K562 (cell line): ENCODE measurements around the gene CAB39. TPM values are rescaled to one million over a fixed set of nuclear protein-coding genes. Genes with fewer than 3 reads are reported as not detected.

Experiments
- ATAC-seq: fragments of 200-7000 bp; cut with Tn5 transposase; 3 replicates; pipeline ENCODE4 v1.9.1; 2020; ENCODE audit warnings: moderate library complexity
- BruUV-seq: library from RNA; stranded (reverse); fragments of 400-500 nt; replicated peaks from 2 replicates; lab custom pipeline; 2021; lab: Mats Ljungman, UMichigan
- CTCF ChIA-PET: fragments of 300-600 bp; formaldehyde crosslinking; extraction: SDS; loops from one replicate; lab custom pipeline; 2021; ENCODE audit warnings: low intra/inter-chr PET ratio; lab: Yijun Ruan, JAX
- POLR2A ChIA-PET: fragments of 300-600, 350-650 bp; sonication (Branson Sonifier 250); formaldehyde crosslinking; extraction: SDS; loops from one replicate; lab custom pipeline; 2021; ENCODE audit warnings: antibody characterized with exemption, inconsistent platforms; lab: Yijun Ruan, JAX
- DNase-seq, 4 experiments: peaks; one replicate each; pipeline versions ENCODE4 v3.0.0 to v3.0.0-alpha.2; 2011 to 2018; ENCODE audit warnings: low spot score in 3 of 4, mixed read lengths in 3 of 4; ENCODE audit errors: extremely low read depth in 1 of 4
- FAIRE-seq: peaks from 2 replicates; lab custom pipeline; 2011; peaks lifted over from hg19 to GRCh38; lab: Jason Lieb, UNC
- H2AFZ ChIP-seq: 2 replicates; pipeline ENCODE4 v1.6.0; 2011; ENCODE audit warnings: low read depth, low read length, control low read depth, inconsistent platforms
- H3K27ac ChIP-seq: fragments of 200-600 bp; 3 replicates; pipeline ENCODE4 v1.8.0; 2011; ENCODE audit warnings: low read depth, mild to moderate bottlenecking, control low read depth, inconsistent platforms, low read length, moderate library complexity, mixed read lengths; ENCODE audit errors: extremely low read depth
- H3K27me3 ChIP-seq, 2 experiments: fragments of 300-600 bp in 1 of 2; 2 replicates in 1 of 2; 3 replicates in 1 of 2; pipeline versions ENCODE4 v1.6.0 to v1.8.0; 2011; ENCODE audit warnings: inconsistent platforms in 2 of 2, low read length in 2 of 2, mild to moderate bottlenecking in 1 of 2, mixed read lengths in 1 of 2, moderate library complexity in 1 of 2; ENCODE audit not compliant: control insufficient read depth in 2 of 2, insufficient read depth in 2 of 2
- H3K36me3 ChIP-seq: fragments of 300-600 bp; 3 replicates; pipeline ENCODE4 v1.8.0; 2011; ENCODE audit warnings: mild to moderate bottlenecking, low read length, inconsistent platforms; ENCODE audit not compliant: control insufficient read depth, insufficient read depth
- H3K4me1 ChIP-seq, 2 experiments: fragments of 200-600 bp in 1 of 2; replicated peaks in 1 of 2; 2 replicates in 1 of 2; 3 replicates in 1 of 2; pipeline versions ENCODE4 v1.5.1 to v1.8.0; 2011; ENCODE audit warnings: inconsistent platforms in 2 of 2, low read length in 2 of 2, mild to moderate bottlenecking in 1 of 2, mixed read lengths in 1 of 2, moderate library complexity in 1 of 2; ENCODE audit not compliant: control insufficient read depth in 2 of 2, insufficient read depth in 2 of 2
- H3K4me2 ChIP-seq: 2 replicates; pipeline ENCODE4 v1.6.1; 2011; ENCODE audit warnings: low read length, control low read depth, inconsistent platforms, mixed read lengths; ENCODE audit not compliant: insufficient read depth
- H3K4me3 ChIP-seq: fragments of 200-600 bp; sonication (generic), shearing (Covaris generic); 2 replicates; pipeline ENCODE4 v1.5.1; 2016; ENCODE audit warnings: control low read depth, inconsistent platforms
- H3K79me2 ChIP-seq: fragments of 200-600 bp; 3 replicates; pipeline ENCODE4 v1.8.0; 2011; ENCODE audit warnings: low read length, inconsistent platforms; ENCODE audit not compliant: control insufficient read depth, insufficient read depth
- H3K9ac ChIP-seq, 2 experiments: 2 replicates each; pipeline versions ENCODE4 v1.6.0 to v1.6.1; 2011; ENCODE audit warnings: low read depth in 2 of 2, low read length in 2 of 2, control low read depth in 1 of 2, inconsistent platforms in 1 of 2, mild to moderate bottlenecking in 1 of 2, mixed read lengths in 1 of 2; ENCODE audit not compliant: insufficient read depth in 1 of 2
- H3K9me1 ChIP-seq: one replicate; pipeline ENCODE4 v1.6.0; 2011; ENCODE audit warnings: inconsistent platforms, mild to moderate bottlenecking, low read length, moderate library complexity; ENCODE audit not compliant: control insufficient read depth, insufficient read depth
- H3K9me3 ChIP-seq: replicated peaks from 2 replicates; pipeline ENCODE4 v1.5.1; 2011; ENCODE audit warnings: low read depth, low read length, inconsistent platforms; ENCODE audit not compliant: control insufficient read depth, insufficient read depth
- H4K20me1 ChIP-seq: replicated peaks from 2 replicates; pipeline ENCODE4 v1.6.1; 2011; ENCODE audit warnings: low read length, inconsistent platforms, mixed read lengths; ENCODE audit not compliant: control insufficient read depth, insufficient read depth
- KLF10 ChIP-seq: fragments of 250-450 bp; sonication (Bioruptor Pico); IDR thresholded peaks from 2 replicates; pipeline ENCODE4 v1.6.1; 2021; ENCODE audit warnings: matching md5 sums
- L3MBTL2 ChIP-seq: fragments of 450-650 bp; IDR thresholded peaks from 2 replicates; pipeline ENCODE4 v1.6.1; 2016; ENCODE audit warnings: mild to moderate bottlenecking, moderate library complexity
- NRF1 ChIP-seq, 2 experiments: fragments of 450-650 bp; IDR thresholded peaks in 1 of 2; conservative IDR thresholded peaks in 1 of 2; 2 replicates each; pipeline ENCODE4 v1.6.1; 2014; ENCODE audit warnings: mild to moderate bottlenecking in 2 of 2
- POLR2G ChIP-seq: fragments of 200-400 bp; formaldehyde crosslinking; IDR thresholded peaks from 2 replicates; pipeline ENCODE4 v1.6.1; 2017; ENCODE audit warnings: low read depth, mild to moderate bottlenecking, antibody characterized with exemption, low read length, moderate library complexity
- SLC30A9 ChIP-seq: fragments of 250-450 bp; sonication (Bioruptor Pico); IDR thresholded peaks from 2 replicates; pipeline ENCODE4 v1.8.0; 2022; ENCODE audit warnings: mild to moderate bottlenecking, moderate library complexity
- WGBS: fragments of 100-300 bp; shearing (Covaris generic); methylation state at CpG from one replicate; pipeline ENCODE4 v1.1.6; 2016; ENCODE audit warnings: low coverage, mixed read lengths; ENCODE audit not compliant: insufficient coverage; ENCODE audit errors: missing lambda C conversion rate; 5-methylcytosine and 5-hydroxymethylcytosine counted together
- in situ Hi-C: fragments of 300-500 bp; cut with MboI; formaldehyde crosslinking; loops from 4 replicates; pipeline ENCODE4 v1.15.0; 2018; ENCODE audit warnings: inconsistent platforms, mixed read lengths
- intact Hi-C: fragments of 100-400 bp; cut with micrococcal nuclease; formaldehyde crosslinking; loops from 2 replicates; pipeline ENCODE4 v1.14.2; 2022
- polyA plus RNA-seq, 8 experiments: library from polyadenylated mRNA; depleted of rRNA in 4 of 8; stranded (reverse) in 5 of 8; unstranded in 3 of 8; fragments of >200 nt; fragmentation: Nextera tagmentation in 2 of 8; fragmentation: Illumina TruSeq in 1 of 8; extraction: Ambion mirVana in 2 of 8; extraction: Trizol in 1 of 8; gene quantifications; 2 replicates each; pipeline versions ENCODE4 v1.2.1 to v1.2.3, GENCODE V29; 2011 to 2014; ENCODE audit warnings: inconsistent platforms in 1 of 8, missing spikeins in 1 of 8
- total RNA-seq, 7 experiments: library from RNA; depleted of rRNA in 6 of 7; stranded (reverse); fragments of >200 nt in 6 of 7; fragmentation: Illumina TruSeq in 2 of 7; extraction: Trizol in 2 of 7; gene quantifications; 2 replicates each; pipeline versions ENCODE4 v1.2.1 to v1.2.3, GENCODE V29; 2011 to 2021; ENCODE audit warnings: low replicate concordance in 1 of 7
- TF ChIP-seq, protein P1 (sequence below), 2 experiments: IDR thresholded peaks; 2 replicates each; pipeline ENCODE4 v1.6.1; 2011; ENCODE audit warnings: borderline replicate concordance in 1 of 2, control low read depth in 1 of 2, low read depth in 1 of 2, low read length in 1 of 2, mild to moderate bottlenecking in 1 of 2, mixed read lengths in 1 of 2, moderate library complexity in 1 of 2; ENCODE audit not compliant: insufficient read depth in 1 of 2, insufficient read length in 1 of 2, poor library complexity in 1 of 2, severe bottlenecking in 1 of 2; ENCODE audit errors: extremely low read depth in 1 of 2
- TF ChIP-seq, protein P2 (sequence below): fragments of 450-650 bp; IDR thresholded peaks from 2 replicates; pipeline ENCODE4 v1.6.1; 2016; ENCODE audit warnings: mild to moderate bottlenecking, moderate library complexity

CAB39 gene
- total and polyA plus RNA-seq, 9 of the 15 experiments (the other 6 are each of a cell fraction or from before 2014, with no cell fraction given) = 27.2 to 94.4 (median 70.1) TPM

DNA sequence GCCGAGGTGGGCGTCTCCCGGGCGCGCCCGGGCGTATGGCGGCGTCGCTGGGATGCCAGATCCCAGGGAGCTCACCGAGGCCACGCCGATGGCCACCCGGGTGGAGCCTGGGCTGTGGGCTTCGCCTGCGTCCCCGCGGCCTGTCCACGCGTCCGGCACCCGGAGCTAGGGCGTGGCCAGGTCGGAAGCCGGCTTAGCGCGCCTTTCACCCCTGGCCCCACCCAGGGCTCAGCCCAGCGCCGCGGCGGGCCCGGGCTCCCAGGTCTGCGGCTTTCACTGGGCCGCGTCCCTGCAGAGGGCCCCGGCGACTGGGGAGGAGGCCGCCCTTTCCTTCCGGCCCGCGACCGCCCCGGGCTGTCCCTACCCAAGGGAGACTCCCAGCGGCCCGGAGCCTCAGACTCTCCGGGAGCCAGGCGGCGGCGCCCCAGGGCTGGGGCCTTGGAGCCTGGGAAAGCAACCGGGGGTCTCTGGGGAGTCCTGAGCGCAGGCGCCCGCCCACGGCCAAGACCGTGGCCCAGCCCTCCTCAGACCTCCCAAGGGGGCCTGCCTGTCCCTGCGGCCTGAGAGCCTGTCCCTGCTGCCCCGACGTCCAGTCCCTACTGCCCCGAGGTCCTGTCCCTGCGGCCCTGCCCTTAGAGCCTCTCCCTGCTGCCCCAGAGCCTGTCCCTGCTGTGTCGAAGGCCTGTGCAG, 115.8 kb downstream of the CAB39 start:
- ATAC-seq = peak; percentile 77
- Histone ChIP-seq H3K36me3 (no peaks in the 10 kb centered on the region), H3K79me2 (no peaks in the 10 kb centered on the region), H3K4me1 (peaks cover 0 to 16% of the 10 kb centered on the region in 2 experiments; a peak in 3 of 5 replicates), H3K27ac (no peak overlapping the region), H4K20me1 (no peaks in the 10 kb centered on the region), H3K27me3 (peaks cover 3 to 29% of the 10 kb centered on the region in 2 experiments; a peak in 2 of 5 replicates), H3K9me1 (no peaks in the 10 kb centered on the region), H3K9me3 (no peaks in the 10 kb centered on the region), H3K9ac (peak overlapping the region in 1 of 2 experiments; percentile 17; a peak in 2 of 4 replicates), H3K4me2 (no peak overlapping the region), H2AFZ (0 out of 2 replicates have a peak overlapping the region, but pooled peaks have one; percentile 32), H3K4me3 (no peak overlapping the region)
- POLR2A ChIA-PET = no interaction called here
- intact Hi-C loops = no loop called here
- in situ Hi-C loops = loop anchor here (10.0 kb wide), 1 partner anchor 156 kb away; no protein-coding TSS in a partner anchor
- peak in 2 of 4 experiments; percentile 25 to 34 for DNase-seq
- 31% methylated on average over 5 of the region's 61 CpGs for WGBS
- CTCF ChIA-PET = no interaction called here
- no peak for FAIRE-seq
- no TSS peak for BruUV-seq
- no peak for TF ChIP-seq SLC30A9 (CRISPR knock-in tag)
- peak; percentile 67 for TF ChIP-seq L3MBTL2
- no peak for TF ChIP-seq NRF1 (conservative IDR thresholded peaks at IDR 0.05 in 1 of 2, IDR thresholded peaks at IDR 0.05 in 1 of 2)
- 0 out of 2 replicates have a peak, but pooled peaks have one; percentile 18 for TF ChIP-seq POLR2G
- TF ChIP-seq KLF10 = no peak
- TF ChIP-seq, protein P1, sequence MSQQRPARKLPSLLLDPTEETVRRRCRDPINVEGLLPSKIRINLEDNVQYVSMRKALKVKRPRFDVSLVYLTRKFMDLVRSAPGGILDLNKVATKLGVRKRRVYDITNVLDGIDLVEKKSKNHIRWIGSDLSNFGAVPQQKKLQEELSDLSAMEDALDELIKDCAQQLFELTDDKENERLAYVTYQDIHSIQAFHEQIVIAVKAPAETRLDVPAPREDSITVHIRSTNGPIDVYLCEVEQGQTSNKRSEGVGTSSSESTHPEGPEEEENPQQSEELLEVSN (IDR thresholded peaks at IDR 0.05; ENCODE audit: borderline replicate concordance in 1 of 2, extremely low read depth in 1 of 2, insufficient read depth in 1 of 2, insufficient read length in 1 of 2, low read depth in 1 of 2, low read length in 1 of 2, poor library complexity in 1 of 2, severe bottlenecking in 1 of 2) = peak; percentile 32 to 83
- TF ChIP-seq, protein P2, sequence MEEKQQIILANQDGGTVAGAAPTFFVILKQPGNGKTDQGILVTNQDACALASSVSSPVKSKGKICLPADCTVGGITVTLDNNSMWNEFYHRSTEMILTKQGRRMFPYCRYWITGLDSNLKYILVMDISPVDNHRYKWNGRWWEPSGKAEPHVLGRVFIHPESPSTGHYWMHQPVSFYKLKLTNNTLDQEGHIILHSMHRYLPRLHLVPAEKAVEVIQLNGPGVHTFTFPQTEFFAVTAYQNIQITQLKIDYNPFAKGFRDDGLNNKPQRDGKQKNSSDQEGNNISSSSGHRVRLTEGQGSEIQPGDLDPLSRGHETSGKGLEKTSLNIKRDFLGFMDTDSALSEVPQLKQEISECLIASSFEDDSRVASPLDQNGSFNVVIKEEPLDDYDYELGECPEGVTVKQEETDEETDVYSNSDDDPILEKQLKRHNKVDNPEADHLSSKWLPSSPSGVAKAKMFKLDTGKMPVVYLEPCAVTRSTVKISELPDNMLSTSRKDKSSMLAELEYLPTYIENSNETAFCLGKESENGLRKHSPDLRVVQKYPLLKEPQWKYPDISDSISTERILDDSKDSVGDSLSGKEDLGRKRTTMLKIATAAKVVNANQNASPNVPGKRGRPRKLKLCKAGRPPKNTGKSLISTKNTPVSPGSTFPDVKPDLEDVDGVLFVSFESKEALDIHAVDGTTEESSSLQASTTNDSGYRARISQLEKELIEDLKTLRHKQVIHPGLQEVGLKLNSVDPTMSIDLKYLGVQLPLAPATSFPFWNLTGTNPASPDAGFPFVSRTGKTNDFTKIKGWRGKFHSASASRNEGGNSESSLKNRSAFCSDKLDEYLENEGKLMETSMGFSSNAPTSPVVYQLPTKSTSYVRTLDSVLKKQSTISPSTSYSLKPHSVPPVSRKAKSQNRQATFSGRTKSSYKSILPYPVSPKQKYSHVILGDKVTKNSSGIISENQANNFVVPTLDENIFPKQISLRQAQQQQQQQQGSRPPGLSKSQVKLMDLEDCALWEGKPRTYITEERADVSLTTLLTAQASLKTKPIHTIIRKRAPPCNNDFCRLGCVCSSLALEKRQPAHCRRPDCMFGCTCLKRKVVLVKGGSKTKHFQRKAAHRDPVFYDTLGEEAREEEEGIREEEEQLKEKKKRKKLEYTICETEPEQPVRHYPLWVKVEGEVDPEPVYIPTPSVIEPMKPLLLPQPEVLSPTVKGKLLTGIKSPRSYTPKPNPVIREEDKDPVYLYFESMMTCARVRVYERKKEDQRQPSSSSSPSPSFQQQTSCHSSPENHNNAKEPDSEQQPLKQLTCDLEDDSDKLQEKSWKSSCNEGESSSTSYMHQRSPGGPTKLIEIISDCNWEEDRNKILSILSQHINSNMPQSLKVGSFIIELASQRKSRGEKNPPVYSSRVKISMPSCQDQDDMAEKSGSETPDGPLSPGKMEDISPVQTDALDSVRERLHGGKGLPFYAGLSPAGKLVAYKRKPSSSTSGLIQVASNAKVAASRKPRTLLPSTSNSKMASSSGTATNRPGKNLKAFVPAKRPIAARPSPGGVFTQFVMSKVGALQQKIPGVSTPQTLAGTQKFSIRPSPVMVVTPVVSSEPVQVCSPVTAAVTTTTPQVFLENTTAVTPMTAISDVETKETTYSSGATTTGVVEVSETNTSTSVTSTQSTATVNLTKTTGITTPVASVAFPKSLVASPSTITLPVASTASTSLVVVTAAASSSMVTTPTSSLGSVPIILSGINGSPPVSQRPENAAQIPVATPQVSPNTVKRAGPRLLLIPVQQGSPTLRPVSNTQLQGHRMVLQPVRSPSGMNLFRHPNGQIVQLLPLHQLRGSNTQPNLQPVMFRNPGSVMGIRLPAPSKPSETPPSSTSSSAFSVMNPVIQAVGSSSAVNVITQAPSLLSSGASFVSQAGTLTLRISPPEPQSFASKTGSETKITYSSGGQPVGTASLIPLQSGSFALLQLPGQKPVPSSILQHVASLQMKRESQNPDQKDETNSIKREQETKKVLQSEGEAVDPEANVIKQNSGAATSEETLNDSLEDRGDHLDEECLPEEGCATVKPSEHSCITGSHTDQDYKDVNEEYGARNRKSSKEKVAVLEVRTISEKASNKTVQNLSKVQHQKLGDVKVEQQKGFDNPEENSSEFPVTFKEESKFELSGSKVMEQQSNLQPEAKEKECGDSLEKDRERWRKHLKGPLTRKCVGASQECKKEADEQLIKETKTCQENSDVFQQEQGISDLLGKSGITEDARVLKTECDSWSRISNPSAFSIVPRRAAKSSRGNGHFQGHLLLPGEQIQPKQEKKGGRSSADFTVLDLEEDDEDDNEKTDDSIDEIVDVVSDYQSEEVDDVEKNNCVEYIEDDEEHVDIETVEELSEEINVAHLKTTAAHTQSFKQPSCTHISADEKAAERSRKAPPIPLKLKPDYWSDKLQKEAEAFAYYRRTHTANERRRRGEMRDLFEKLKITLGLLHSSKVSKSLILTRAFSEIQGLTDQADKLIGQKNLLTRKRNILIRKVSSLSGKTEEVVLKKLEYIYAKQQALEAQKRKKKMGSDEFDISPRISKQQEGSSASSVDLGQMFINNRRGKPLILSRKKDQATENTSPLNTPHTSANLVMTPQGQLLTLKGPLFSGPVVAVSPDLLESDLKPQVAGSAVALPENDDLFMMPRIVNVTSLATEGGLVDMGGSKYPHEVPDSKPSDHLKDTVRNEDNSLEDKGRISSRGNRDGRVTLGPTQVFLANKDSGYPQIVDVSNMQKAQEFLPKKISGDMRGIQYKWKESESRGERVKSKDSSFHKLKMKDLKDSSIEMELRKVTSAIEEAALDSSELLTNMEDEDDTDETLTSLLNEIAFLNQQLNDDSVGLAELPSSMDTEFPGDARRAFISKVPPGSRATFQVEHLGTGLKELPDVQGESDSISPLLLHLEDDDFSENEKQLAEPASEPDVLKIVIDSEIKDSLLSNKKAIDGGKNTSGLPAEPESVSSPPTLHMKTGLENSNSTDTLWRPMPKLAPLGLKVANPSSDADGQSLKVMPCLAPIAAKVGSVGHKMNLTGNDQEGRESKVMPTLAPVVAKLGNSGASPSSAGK = peak; percentile 33; the same call in 1 of the 2 replicates
